ENCODE results near the gene ECHDC3.
"Not testable (repeated sequence)": the region's sequence is repeated elsewhere in the genome, so short reads cannot be mapped to it uniquely, and the experiment has no call there.

The ECHDC3 gene

DNA sequence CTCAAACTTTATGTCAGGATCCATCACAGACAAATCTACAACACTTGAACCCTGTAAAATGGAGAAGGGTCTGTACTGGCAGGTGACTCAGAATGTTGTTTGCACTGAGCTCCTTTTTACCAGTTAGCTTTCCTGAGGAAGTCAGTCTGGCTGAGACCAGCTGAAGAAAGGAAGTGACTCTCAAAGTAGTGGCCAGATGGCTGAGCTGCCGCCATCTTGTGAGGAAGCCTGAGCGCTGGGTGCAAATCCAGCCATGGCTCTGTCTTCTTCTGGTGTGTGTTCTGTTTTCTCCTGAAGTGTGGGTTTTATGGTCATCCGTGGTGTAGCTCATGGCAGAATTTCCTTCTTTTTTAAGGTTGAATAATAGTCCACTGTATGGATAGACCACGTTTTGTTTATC is 25.5 kb upstream of the ECHDC3 start:
- no peak for DNase-seq (ENCODE audit: low read depth)

DNA sequence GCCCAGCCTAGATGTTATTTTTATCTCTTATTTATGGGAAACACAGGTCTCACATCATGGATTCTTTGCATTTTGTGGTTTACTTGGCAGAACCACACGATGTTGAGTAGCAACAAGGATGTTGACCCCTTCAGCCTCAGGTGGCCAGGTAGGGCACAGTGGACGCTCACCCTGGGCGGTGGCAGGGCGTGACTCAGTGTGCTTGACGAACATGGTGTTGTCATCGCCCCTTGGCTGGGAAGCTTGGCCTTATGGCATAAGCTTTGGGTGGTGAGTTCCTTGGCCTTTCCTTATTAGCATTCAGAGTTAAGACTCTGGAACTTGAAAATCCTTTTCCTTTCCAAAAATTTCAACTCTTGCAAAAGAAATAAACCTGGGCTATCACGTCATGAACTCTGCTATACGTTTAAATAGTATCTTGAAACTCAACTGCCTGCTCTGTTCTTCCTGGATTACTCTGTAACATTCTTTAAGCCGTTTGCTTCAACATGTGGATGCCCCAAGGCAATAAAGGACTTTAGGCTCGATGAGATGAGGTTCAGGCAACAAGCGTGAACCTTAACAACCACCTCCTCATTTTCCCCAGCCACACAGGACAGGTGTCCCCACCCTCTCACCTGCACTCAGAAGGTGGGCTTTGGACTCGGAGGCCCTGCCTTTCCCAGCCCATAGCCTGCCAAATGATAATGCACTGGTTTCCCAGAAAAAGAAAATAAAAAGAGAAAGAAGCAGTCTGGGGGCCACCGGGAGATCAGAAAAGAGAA is 22.5 kb upstream of the ECHDC3 start:
- no peak for DNase-seq (ENCODE audit: low read depth)

DNA sequence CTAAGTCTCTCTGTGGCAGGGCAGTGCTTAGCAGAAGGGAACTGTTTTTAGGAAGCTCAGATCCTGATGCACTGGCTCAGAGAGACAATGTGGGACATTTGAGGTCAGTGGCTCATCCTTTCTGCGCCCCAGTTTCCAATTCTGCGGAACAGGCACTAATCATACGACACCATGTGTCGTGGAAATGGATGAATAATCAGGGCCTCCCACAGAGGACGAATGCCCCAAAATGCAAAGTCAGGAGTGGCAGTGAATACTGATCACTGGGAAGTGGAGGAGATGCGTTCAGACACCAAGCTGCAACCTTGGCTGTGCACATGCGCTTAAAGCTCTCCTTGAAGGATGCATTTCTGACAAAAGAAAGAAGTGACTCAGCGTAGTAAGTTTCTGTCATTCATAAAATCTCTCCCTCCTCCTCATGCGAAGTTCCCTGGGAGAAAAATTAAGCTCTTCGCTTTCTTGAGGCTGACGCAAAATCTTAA is 21.9 kb upstream of the ECHDC3 start:
- DNase-seq (ENCODE audit: low read depth): no peak

DNA sequence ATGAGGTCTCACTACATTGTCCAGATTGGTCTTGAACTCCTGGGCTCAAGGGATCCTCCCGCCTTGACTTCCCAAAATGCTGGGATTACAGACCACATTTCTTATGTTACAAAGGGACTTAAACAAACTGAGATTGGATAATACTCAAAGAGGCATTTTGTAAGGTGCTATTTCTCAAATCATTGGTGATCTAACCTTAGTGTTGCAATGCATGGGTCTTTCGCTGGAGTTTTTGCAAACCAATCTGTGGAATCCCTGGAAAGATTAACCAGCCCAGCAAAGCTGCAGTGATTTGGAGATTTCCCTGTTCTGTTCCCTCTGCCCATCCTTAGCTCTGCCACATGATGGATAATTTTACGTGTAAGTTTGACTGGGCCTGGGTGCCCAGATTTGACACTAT is 20.4 kb upstream of the ECHDC3 start:
- no peak for DNase-seq (ENCODE audit: low read depth)

DNA sequence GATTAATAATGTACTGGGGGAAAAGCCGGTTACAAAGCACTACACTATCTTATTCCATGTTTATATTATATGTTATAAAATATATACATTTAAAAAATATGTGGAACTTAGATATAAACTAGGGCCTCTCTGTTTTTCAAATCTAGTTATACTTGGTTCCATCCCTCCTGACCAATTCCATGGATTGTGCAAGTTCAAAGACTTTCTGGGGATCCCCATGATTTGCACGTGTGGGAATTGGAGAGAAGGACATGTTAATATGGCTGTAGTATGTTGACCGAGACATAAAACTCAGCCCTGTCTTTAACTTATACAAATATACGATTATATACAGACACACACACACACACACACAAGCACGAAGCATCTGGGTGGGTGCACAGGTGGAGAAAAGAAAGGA is 18.8 kb upstream of the ECHDC3 start:
- DNase-seq (ENCODE audit: low read depth): no peak

DNA sequence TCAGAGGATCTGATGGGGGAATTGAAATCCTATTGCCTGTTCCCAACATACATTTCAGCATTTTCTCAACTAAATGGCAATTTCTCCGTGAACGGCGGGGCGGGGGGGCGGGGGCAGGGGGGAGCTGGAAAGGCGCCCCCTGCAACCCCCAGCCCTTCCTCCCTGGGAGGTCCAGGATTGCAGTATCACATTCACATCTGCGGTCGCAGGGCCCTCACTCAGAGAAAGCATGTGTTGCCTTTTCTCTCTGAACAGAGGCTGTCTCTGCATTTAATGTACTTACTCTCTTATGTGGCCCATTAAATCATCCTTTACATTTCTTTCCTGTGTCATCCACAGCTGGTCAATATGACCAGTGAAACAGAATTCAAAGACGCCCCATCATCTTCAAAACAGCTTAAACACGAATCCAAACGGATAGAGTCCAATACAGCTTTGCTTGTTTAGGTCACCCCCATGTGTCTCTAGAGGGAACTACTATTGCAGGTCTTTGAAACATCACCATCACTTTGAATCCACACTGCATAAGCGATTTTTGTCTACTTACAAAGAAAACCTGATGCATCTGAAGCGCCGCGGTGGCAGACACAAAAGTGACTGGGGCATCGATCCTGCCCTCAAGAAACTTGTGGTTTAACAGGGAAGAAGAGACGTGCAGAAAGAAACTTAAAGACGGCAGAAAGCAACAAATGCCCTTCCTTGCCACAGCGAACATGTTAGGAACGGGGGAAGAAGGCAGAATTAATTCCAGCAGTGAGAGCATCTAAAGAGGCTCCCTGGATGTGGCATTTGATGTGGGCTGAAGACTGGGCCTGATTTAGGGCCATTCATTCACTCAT is 17.0 kb upstream of the ECHDC3 start:
- DNase-seq (ENCODE audit: low read depth): no peak

DNA sequence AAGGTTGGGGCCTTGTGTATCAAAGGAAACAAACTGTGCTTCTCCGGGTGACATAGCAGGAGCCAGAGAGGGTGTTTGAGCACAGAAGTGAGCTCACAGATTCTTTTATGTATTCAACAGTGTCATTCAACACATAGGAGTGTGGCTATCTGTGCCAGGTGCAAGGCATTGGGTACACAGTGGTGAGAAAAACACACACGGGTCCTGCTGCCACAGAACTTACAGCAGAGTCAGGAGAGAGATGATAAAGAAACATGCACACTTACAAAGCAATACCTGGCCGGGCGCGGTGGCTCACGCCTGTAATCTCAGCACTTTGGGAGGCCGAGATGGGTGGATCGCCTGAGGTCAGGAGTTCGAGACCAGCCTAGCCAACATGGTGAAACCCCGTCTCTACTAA is 16.3 kb upstream of the ECHDC3 start:
- DNase-seq (ENCODE audit: low read depth): no peak

DNA sequence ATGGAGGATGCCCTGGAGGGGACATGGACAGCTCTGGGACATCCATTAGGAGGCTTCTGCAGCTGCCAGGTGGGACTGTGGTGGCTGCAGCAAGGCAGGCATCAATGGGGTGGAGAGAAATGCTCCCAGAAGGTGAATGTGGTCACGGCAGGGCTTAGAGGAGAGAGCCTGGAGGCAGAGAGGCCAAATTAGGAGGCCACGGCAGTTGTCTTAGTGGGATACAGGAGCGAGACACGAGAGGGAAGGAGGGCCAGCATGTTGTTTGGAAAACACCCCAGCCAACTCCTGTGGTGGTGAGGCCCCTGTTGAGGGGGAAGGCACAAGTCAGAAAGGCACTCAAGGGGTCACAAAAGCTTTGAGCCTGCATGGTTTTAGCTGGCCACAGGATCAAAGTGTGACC is 14.6 kb upstream of the ECHDC3 start:
- no peak for DNase-seq (ENCODE audit: low read depth)

DNA sequence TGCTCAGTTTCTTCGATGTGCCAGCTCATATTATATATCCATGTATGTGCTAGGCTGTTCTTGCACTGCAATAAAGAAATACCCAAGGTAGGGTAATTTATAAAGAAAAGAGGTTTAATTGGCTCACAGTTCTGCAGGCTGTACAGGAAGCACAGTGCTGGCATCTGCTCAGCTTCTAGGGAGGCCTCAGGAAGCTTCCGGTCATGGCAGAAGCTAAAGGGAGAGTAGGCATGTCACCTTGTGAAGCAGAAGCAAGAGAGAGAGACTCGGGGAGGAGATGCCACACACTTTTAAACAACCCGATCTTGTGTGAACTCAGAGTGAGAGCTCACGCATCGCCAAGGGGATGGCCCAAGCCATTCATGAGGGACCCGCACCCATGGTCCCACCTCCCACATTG is 13.8 kb upstream of the ECHDC3 start:
- no peak for DNase-seq (ENCODE audit: low read depth)

DNA sequence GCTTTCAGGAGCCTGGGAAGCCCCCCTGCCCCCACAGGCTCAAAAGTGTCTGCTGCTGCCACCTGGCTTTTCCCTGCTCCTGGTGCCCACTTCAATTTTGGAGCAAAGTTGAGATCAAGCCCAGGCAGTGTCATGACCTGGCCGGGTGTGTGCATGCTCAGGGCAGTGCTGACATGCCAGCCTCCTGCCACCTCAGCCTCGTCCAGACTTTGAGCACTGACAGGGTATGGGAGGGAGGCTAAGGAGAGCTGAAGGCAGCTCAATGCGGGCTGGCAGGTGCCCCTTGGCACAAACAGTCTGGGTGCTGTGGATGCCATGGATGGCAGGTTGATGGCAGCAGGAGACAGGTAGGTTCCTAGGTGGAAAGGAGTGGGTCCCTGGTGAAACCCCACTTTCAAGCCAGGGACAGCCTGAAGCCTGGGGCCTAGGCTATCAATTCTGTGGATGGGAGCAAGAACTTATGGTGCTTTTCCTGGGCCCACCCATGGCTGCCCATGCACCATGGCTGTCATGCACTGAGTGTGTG is 12.3 kb upstream of the ECHDC3 start:
- no peak for DNase-seq (ENCODE audit: low read depth)

DNA sequence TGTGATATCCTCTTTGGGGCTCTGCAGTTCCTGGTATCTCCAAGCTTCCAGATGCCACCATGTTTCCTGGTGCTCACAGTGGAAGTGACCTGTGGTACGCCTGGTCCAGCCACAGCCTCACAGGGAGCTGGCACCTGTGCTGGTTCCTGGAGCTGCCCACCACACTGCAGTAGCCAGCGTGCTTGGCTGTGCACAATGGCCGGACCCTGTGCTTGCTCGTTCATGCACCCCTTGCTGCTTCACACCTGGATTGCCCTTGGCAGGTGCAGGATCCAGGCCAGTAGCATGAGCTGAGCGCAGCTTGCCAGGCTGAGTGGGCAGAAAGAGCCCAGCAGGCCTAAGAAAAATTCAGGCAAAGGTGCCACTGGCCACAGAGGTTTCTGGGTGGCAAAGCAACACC is 11.4 kb upstream of the ECHDC3 start:
- DNase-seq (ENCODE audit: low read depth): no peak

DNA sequence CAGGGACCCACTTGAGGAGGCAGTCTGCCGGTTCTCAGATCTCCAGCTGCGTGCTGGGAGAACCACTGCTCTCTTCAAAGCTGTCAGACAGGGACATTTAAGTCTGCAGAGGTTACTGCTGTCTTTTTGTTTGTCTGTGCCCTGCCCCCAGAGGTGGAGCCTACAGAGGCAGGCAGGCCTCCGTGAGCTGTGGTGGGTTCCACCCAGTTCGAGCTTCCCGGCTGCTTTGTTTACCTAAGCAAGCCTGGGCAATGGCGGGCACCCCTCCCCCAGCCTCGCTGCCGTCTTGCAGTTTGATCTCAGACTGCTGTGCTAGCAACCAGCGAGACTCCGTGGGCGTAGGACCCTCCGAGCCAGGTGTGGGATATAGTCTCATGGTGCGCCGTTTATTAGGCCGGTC is 5.4 kb upstream of the ECHDC3 start:
- not testable (repeated sequence) for DNase-seq (ENCODE audit: low read depth)

DNA sequence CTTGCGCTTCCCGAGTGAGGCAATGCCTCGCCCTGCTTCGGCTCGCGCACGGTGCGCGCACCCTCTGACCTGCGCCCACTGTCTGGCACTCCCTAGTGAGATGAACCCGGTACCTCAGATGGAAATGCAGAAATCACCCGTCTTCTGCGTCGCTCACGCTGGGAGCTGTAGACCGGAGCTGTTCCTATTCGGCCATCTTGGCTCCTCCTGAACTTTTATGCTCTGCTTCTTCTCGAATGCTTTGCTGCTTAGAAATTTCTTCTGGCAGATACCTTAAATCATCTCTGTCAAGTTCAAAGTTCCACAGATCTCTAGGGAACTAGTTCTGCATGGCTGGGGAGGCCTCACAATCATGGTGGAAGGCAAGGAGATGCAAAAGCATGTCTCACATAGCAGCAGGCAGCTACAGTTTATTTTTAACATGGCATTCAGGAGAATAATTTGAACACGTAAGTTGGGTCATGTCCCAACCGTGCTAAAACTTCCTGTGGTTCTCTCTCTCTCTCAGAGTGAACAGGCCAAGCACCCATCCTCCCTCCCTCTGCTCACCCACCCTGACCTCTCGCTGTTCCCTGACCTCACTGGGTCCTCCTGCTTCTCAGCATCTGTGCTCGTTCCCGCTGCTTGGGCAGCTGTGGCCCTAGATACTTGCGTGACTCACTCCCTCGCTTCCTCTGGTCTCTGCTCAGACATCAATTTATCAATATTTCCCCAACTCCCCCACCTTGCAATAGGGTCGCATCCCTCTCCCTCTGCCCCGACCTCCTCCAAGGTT is 4.7 kb upstream of the ECHDC3 start:
- DNase-seq (ENCODE audit: low read depth): not testable (repeated sequence)

DNA sequence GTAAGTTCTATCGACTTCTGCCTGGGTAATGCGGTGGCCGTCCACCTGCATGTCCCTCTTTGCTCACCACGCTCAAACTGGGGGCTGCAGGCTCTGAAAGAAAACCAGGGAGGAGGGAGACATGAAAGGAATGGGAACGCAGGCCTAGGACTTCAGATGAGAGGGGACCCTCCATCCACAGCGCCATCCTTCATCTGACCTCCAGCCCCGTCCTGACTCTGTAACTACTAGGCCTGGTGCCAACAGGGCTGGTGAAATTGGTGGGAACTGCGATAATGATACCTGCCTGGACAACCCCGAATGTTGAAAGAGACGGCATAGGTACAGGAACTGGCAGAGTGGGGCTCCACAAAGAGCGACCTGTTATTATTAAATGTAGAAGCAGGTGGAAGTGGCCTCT is 1.3 kb upstream of the ECHDC3 start:
- no peak for DNase-seq (ENCODE audit: low read depth)

DNA sequence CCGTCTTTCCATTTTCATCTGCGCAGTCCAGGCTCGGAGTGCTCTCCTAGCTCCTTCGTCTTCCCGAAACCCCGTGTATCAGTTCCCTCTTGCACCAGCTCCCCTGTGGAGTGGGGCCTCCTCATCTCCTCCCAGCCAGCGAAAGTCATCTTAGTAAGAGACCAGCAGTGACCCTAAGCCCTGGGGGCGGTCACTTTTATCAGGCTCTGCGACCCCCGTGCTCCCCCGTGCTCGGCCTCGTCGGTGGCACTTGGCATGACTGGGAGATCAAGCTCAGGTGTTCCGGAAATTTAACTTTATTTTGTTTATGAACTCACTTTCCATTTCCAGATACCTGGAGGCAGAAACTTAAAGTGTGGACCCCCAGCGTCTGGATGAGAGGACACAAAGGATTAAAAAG is 574 bp upstream of the ECHDC3 start:
- DNase-seq (ENCODE audit: low read depth): no peak

DNA sequence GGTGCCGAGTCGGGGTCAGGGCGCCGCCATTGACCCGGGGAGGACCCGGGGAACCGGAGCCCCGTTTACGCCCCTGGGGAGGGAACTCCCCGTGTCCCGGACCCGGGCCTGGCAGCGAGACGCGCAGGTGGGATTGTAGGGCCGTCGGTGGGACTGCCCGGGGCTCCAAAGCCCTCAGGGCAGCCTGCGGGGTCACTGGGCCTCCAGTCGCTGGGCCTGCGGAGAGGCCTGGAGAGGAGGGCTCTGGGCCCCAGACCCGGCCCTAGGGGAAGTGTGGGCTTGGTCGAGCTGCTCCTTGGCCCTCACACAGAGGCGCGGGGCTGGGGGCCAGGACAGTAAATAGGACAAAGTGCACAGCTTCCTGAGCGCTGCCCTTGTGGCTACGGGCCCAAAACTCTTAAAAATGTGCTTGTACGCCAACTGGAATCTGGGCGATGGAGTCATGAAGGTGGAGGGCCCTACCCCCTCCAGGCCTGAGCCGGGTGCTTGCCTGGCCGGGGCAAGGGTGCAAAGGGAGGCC is 657 bp downstream of the ECHDC3 start:
- no peak for DNase-seq (ENCODE audit: low read depth)

DNA sequence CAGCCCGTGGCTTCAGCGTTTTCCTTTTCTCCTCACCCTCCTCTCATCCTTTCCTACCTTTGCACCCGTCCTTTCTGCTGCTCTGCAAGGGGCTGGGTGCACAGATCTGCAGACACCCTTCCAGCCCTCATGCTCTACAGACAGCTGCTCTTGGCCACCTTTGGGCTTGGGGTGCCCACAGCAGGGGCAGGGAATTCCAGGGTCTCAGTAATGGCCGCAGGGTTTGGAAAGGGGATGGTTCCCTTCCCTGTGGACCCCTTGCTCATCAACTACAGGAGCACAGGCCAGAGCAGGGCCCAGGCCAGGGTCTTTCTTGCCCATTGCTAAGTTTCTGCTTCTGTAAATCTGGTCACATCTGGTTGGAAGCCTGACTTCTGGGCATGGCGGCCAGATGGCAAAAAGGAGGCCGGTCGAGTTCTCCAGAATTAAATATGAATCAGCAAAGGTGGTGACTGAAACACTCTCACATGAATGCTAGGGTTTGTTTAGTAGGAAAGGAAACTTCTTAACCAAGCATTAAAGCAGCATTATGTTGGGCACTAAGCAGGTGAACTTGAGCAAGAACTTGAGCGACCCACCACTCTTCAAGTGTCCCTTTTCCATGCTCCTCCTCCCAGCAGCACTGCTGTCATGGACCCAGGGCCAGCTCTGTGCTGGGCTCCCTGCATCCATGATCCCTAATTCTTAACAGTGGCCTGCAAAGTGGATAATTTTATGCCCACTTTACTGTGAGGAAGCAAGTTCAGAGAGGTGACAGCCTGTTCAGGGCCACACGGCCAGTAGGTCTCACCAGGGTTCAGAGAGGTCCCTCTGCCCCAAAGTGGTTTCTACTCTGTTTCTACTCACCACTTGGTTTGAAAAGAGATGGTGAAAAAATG is 1.5 kb downstream of the ECHDC3 start:
- no peak for DNase-seq (ENCODE audit: low read depth)

DNA sequence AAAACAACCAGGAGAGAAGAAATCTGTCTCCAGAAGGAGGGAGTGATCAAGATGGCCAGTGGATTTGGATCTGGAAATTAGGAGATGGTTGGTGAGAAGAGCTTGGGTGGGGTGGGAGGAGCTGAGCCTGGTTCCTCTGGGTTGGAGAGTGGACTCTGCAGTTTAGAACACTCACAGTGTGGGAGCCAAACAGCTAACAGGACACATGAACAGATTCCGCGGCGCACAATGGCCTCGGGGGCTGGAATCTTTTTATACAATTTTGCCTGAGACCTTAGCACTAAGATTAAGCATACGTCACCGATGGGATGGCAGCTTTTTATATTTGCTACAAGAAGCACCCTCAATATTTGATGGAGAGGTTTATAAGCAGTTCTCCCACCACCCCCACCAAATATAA is 2.9 kb downstream of the ECHDC3 start:
- DNase-seq (ENCODE audit: low read depth): no peak

DNA sequence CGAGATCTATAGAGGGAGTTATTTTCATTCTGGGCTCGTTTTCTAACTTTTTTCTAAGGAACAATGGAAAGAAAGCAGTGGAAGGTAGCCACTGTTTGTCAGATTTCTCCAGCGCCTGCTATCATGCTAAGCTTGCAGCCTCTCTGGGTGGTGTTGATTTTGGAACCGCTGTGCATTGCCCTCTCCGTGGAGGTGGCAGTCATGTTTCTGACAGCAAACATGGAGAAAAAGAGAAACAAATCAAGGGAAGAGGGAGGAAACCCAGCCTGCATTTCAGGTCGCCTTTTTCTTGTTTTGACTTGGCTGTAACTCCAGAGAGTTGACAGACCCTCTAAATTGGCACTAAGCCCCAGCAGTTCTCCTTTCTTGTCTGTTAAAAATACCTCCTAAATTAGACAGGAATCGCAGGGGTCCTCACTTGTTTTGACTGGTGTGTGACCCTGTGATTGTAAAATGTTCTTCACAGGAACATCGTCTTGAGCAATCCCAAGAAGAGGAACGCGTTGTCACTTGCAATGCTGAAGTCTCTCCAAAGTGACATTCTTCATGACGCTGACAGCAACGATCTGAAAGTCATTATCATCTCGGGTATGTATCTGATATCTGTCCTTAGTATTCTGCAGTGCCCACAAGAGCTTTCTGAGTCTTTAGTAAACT is 4.8 kb downstream of the ECHDC3 start:
- no peak for DNase-seq (ENCODE audit: low read depth)

DNA sequence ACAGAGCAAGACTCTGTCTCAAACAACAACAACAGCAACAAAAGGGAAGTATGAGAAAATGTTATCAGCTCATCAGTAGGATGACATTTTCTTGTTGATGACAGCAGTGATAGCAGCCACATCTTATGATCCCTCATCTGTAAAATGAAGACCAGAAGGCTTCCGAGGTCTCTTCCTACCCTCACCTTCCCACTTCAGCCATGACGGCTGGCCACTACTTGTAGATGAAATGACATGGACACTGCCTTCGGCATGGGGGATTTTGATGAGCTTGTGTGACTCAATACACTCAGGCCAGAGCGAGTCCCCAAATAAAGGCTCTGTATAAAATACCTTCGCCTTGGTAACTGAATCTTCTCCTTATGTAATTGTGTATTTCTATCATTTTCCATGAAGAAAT is 6.7 kb downstream of the ECHDC3 start:
- DNase-seq (ENCODE audit: low read depth): no peak

DNA sequence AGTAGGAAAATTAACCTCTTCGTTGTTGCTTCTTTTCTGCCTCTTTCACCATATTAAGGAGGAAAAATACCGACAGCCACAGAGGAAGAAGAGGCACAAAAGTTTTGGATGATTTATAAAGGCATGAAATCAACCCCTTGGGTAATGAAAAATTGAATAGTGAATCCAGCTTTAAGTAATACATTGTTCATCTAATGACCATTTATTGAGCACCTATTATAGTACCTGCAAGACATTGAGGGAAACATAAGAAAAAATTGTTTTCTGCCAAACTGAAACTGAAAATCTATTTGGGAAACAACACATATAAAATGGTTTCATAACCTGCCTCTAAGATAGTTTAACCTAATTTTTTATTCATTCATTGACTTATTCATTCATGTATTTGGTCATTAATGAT is 8.2 kb downstream of the ECHDC3 start:
- DNase-seq (ENCODE audit: low read depth): no peak

Data from CMK (cell line).